Omental fat pad (tissue), 4 donors: ENCODE results near the gene FBXL3. TPM values are rescaled to one million over a fixed set of nuclear protein-coding genes. Genes with fewer than 3 reads are reported as not detected.

ENCODE experiments used
- ATAC-seq: fragments of 150-250 bp; one replicate; pipeline ENCODE4 v1.9.1; 2016; ENCODE audit warnings: mild to moderate bottlenecking, moderate library complexity; ENCODE audit not compliant: low FRiP score
- DNase-seq: peaks from one replicate; pipeline ENCODE4 v3.0.0-alpha.2; 2019; ENCODE audit warnings: low spot score
- total RNA-seq, 4 donors: library from RNA; depleted of rRNA; stranded (reverse); fragments of >200 nt; gene quantifications; one replicate each; pipeline ENCODE4 v1.1.0, GENCODE V29; 2016
- TF ChIP-seq, protein P1 (sequence below), 3 donors: fragments of 450-650 bp; IDR thresholded peaks; one replicate each; pipeline ENCODE4 v1.5.1; 2016 to 2017; ENCODE audit warnings: antibody characterized with exemption in 3 of 3, mild to moderate bottlenecking in 3 of 3, moderate library complexity in 2 of 3

FBXL3 gene
- total RNA-seq, 4 donors from 2014 or later: 62.3 to 121 (median 74.8) TPM

DNA sequence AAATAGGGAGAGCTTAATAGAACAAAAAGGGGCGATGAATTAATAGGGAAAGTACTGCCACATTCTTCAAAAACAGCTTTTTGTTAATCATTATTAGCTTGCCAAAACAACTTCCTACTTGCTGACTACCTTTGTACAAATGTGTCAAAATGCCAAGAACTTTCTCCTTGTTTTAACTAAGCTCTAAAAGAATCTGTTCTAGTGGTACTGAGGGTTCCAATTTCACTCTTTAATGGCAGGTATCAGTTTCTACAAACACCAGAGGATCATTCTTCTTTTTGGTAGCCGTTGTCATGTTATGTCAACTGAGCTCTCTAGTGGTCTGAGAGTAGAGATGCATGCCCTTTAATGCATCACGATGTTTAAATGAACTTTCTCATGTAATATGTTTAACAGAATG, 29.4 kb upstream of the FBXL3 start:
- no peak for DNase-seq
- TF ChIP-seq, protein P1, sequence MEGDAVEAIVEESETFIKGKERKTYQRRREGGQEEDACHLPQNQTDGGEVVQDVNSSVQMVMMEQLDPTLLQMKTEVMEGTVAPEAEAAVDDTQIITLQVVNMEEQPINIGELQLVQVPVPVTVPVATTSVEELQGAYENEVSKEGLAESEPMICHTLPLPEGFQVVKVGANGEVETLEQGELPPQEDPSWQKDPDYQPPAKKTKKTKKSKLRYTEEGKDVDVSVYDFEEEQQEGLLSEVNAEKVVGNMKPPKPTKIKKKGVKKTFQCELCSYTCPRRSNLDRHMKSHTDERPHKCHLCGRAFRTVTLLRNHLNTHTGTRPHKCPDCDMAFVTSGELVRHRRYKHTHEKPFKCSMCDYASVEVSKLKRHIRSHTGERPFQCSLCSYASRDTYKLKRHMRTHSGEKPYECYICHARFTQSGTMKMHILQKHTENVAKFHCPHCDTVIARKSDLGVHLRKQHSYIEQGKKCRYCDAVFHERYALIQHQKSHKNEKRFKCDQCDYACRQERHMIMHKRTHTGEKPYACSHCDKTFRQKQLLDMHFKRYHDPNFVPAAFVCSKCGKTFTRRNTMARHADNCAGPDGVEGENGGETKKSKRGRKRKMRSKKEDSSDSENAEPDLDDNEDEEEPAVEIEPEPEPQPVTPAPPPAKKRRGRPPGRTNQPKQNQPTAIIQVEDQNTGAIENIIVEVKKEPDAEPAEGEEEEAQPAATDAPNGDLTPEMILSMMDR (IDR thresholded peaks at IDR 0.05): no peak
- ATAC-seq: no peak

DNA sequence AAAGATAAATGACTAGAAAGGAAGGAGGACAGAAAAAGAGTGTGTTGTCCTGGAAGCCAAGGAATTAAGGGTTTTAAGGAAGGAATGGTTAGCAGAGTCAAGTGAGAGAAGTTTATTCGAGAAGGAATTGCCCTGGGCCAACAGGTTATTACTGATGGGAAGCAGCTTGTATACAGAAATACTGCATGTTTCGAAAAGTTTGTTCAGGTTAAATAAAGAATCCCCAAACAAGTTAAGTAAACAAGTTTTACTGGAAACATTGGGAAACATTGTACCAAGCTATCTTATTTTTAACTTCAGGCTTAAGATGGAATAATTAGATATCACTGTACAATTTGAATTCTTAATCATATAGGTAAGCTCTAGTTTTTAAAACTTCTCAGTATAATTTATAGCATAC, 28.2 kb upstream of the FBXL3 start:
- DNase-seq (no peak), ATAC-seq (no peak)
- TF ChIP-seq, protein P1 (IDR thresholded peaks at IDR 0.05): no peak

DNA sequence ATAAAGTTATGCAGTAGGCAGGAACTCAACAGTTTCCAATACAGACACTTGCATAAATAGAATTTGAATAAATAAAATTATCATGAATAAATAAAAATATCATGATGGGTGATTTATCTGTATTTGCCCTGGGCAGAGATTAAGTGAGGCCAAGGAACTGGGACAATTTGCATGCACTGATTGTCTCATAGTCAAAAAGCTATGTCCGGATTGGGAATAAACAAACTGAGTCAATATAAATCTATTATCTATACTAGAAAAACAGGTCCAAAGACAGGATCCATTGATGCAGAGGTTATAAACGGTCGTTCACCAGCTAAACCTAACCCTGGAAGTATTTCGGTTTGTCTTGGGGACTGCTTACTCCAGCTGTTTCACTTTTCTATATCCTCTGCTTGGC, 26.2 kb upstream of the FBXL3 start:
- ATAC-seq: no peak
- TF ChIP-seq, protein P1 (IDR thresholded peaks at IDR 0.05): no peak

DNA sequence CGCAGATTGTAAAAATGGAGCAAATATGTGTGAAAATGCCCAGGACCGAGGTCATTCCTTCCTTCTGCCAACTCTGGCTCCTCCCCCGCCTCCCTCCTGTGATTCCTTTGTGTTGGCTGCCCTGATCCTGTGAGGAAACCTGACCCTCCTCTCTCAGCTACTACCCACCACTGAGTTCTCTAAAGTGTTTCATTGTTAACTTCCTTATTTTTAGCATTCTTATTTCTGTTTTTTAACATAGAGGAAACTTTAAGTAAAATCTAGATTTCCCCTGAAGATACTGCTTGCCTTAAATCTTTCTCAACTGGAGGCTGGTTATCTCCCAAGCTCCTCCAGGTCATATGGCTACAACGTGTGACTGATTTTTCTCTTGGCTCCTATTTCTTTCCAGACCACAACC, 21.7 kb upstream of the FBXL3 start:
- DNase-seq (no peak), ATAC-seq (no peak)
- TF ChIP-seq, protein P1 (IDR thresholded peaks at IDR 0.05): no peak

More for the DNA sequence above, 26.2 kb upstream of the FBXL3 start:
- no peak for DNase-seq

DNA sequence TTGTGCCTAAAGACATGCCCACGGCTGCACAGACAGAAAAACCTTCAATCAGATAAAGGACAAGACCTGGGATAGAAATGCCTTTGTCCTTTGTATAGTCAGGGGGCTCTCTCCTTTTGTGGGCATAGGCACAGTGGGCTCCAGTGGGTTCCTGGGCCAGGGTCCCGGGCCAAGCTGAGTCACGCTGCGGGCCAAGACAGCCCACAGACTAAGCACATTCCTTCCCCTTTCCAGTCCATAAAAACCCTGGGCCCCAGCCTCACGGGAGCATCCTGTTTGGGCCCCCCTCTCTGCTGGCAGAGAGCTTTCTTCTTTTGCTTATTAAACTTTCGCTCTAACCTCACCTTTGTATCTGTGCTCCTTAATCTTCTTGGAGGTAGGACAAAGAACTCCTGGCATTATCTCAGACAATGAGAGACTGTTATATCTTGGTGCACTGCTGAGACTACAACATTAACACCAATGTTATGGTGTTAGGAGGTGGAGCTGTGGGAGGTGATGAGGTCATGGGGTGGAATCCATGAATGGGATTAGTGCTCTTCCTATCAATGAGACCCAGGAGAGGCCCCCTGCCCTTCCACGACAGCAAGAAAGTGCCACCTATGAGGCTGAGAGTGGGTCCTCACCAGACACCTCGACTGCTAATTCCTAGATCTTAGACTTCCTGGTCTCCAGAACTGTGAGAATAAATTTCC, 20.8 kb upstream of the FBXL3 start:
- no peak for ATAC-seq
- TF ChIP-seq, protein P1 (IDR thresholded peaks at IDR 0.05): no peak

DNA sequence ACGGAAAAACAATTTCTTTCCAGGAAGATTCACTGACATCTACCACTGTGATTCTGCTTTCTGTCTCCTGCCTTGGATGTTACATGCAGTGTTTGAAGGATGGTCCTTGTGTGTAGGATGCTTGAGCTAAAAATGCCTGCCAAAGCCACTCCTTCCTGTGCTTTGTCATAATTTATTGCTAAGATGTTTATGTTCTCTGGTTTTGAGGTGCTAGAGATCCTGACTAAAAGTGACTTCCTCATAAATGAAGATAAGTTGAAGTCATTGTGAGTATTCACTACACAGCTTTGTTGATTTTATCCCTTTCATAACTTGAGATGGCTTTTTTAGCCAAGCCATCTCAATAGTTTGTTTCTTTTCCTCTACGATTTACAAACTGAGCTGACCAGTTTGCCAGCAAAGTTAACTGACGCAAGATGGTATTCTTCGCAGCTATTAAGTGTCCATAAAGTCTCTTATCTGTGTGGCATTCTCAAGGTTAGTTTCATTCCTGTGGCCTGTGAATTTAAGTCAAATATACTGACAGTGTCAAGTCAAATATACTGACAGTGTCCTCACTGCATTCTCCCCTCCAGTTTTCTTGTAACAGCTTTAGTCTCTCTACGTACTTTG, 15.7 kb upstream of the FBXL3 start:
- ATAC-seq: no peak
- TF ChIP-seq, protein P1 (IDR thresholded peaks at IDR 0.05): no peak

More for the DNA sequence above, 20.8 kb upstream of the FBXL3 start:
- DNase-seq: no peak

DNA sequence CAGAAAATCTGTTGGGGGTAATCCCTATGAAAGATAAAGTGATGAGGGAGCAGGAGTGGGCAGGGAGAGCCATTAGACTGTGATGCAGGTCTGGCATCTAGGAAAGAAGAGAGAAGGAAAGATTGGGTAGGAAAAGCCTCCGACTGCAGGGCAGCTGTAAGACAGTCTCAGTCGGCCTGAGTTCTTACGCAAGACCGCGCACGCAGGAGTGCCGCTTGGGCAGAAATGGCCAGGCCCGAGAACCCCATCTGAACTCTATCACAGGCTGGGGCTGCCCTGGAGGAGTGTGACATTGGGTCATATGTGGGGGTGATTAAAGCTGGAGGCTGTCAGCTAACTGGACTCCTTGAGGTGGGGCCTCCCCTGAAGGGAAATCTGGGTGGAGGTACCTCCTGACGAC, 13.9 kb upstream of the FBXL3 start:
- TF ChIP-seq, protein P1 (IDR thresholded peaks at IDR 0.05): no peak
- no peak for DNase-seq
- no peak for ATAC-seq

More for the DNA sequence above, 15.7 kb upstream of the FBXL3 start:
- DNase-seq: no peak
